Measurements from ENCODE around the gene SORBS1. TPM values are rescaled to one million over a fixed set of nuclear protein-coding genes. Genes with fewer than 3 reads are reported as not detected.

SORBS1 gene
- total RNA-seq, 2 experiments from 2014 or later, result 0.13 to 0.70 TPM

DNA sequence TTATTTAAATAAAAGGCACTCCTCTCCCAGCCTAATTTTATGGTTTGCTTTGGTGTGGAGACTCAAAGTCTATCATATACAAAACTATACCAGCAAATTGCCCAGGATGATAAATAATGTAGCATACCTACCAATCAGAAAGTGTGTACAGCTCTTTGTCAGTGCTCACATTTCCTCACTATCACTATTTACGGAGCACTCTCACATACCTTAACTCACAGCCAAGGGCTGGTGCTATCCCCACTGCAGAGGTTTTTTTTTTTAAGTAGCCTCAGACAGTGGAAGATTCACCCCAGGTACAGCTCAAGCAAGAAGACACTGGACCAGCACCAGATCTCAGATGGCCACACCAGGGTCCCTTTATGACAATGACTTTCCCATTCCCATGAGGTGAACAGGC lies 272.9 kb downstream of the SORBS1 start:
- ATAC-seq (no peak), DNase-seq (no peak)
- H3K27me3 Mint-ChIP-seq, result peaks cover 46% of the 10 kb centered on the region
- CTCF ChIA-PET, result no interaction called here
- H3K27ac Mint-ChIP-seq, result no peak overlapping the region
- H3K4me3 Mint-ChIP-seq, result no peak overlapping the region
- no peaks in the 10 kb centered on the region for H3K36me3 Mint-ChIP-seq (ENCODE audit: low read depth)
- intact Hi-C loops (cut with micrococcal nuclease), result no loop called here
- no peak for TF ChIP-seq CTCF (IDR thresholded peaks at IDR 0.05)
- H3K4me1 Mint-ChIP-seq (ENCODE audit: low read depth), result peaks cover 5% of the 10 kb centered on the region
- POLR2A ChIA-PET, result no interaction called here
- no peaks in the 10 kb centered on the region for H3K9me3 Mint-ChIP-seq

- ATAC-seq (no peak), DNase-seq (no peak)
- Mint-ChIP-seq H3K36me3 (ENCODE audit: low read depth) (no peaks in the 10 kb centered on the region), H3K4me3 (no peak overlapping the region), H3K27me3 (peaks cover 40% of the 10 kb centered on the region), H3K27ac (no peak overlapping the region), H3K9me3 (no peaks in the 10 kb centered on the region), H3K4me1 (ENCODE audit: low read depth) (peaks cover 5% of the 10 kb centered on the region)
- ChIA-PET CTCF (no interaction called here), POLR2A (no interaction called here)
- intact Hi-C loops (cut with micrococcal nuclease), result no loop called here
- no peak for TF ChIP-seq CTCF (IDR thresholded peaks at IDR 0.05)
Measured at GRCh38 chr10:95287281-95287680, 273.9 kb downstream of the SORBS1 start.

DNA sequence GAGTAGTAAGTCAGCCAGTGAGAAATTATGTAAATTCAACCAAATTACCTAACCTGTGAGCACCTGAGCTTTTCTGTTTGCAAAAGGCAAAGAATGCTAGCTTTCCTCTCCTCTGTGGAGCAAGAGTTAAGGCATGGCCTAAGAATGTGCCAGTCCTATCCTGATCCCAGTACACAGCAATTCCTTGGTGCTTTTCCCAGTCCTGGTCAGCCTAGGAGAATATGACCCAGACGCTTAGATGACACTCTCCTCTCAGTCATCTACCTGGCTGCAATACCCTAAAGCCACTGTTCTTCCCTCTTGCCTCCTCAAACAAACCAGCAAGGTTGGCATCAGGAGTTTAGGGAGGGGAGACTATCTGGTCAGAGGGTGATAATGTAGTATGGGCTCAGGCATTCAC lies 274.5 kb downstream of the SORBS1 start:
- intact Hi-C loops (cut with micrococcal nuclease), result no loop called here
- Mint-ChIP-seq H3K4me3 (no peak overlapping the region), H3K4me1 (ENCODE audit: low read depth) (peaks cover 5% of the 10 kb centered on the region), H3K27ac (no peak overlapping the region), H3K36me3 (ENCODE audit: low read depth) (no peaks in the 10 kb centered on the region), H3K27me3 (peaks cover 37% of the 10 kb centered on the region), H3K9me3 (no peaks in the 10 kb centered on the region)
- POLR2A ChIA-PET, result no interaction called here
- TF ChIP-seq CTCF (IDR thresholded peaks at IDR 0.05), result no peak
- CTCF ChIA-PET, result no interaction called here
- ATAC-seq, result no peak
- DNase-seq, result no peak

DNA sequence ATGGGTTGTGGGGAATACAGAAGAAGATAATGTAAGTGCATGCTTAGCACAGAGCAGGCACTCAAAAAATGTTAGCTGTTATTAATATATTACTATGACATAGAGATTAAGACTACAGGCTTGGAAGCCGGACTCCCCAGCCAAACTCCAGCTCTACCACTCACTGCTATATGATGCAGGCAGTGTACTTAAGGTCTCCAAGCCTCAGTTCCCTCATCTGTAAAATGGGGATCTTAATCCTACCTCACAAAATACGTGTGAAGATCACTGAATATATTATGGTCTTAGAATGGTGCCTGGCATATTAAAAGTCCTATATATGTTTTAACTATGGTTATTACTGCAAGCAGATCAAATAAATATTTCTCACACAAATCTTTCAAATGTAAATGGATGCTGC lies 275.6 kb downstream of the SORBS1 start:
- ATAC-seq, result no peak
- Mint-ChIP-seq H3K9me3 (no peaks in the 10 kb centered on the region), H3K27ac (no peak overlapping the region), H3K4me1 (ENCODE audit: low read depth) (peaks cover 5% of the 10 kb centered on the region), H3K4me3 (no peak overlapping the region), H3K36me3 (ENCODE audit: low read depth) (no peaks in the 10 kb centered on the region), H3K27me3 (peaks cover 31% of the 10 kb centered on the region)
- no peak for DNase-seq
- POLR2A ChIA-PET, result no interaction called here
- TF ChIP-seq CTCF (IDR thresholded peaks at IDR 0.05), result no peak
- CTCF ChIA-PET, result interaction anchor here (1.8 kb wide), 1 partner anchor 42 kb away, joined by 4 read pairs; no protein-coding TSS in a partner anchor
- intact Hi-C loops (cut with micrococcal nuclease), result no loop called here

DNA sequence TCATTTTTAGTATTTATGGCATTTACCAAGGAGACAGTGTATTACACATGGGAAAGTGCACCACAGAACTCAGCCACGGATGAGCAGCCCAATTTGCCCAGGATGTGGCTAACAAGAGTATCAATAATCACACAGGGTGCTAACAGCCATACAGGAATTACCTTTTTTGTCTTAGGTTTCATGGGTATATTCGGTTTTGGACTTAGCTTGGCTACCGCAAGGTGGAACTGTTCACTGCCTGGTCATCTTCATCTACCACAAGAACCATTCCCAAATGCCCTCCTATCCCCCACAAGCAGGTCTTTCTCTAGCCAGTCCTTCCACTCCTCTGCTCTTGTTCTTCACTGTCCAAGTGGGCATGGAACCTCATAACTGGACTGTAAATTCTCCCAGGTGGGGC lies 276.4 kb downstream of the SORBS1 start:
- CTCF ChIA-PET, result interaction anchor here (1.8 kb wide), 1 partner anchor 41 kb away, joined by 4 read pairs; no protein-coding TSS in a partner anchor
- intact Hi-C loops (cut with micrococcal nuclease), result no loop called here
- Mint-ChIP-seq H3K4me3 (no peak overlapping the region), H3K4me1 (ENCODE audit: low read depth) (no peaks in the 10 kb centered on the region), H3K9me3 (no peaks in the 10 kb centered on the region), H3K27me3 (peaks cover 26% of the 10 kb centered on the region), H3K27ac (no peak overlapping the region), H3K36me3 (ENCODE audit: low read depth) (no peaks in the 10 kb centered on the region)
- ATAC-seq (no peak), DNase-seq (no peak)
- no peak for TF ChIP-seq CTCF (IDR thresholded peaks at IDR 0.05)
- POLR2A ChIA-PET, result no interaction called here
